Measurements from ENCODE around the gene NR6A1. TPM values are rescaled to one million over a fixed set of nuclear protein-coding genes. Genes with fewer than 3 reads are reported as not detected.

NR6A1 gene
- total and polyA plus RNA-seq, 2 of the 13 experiments (the other 11 are each of a cell fraction or from before 2014, with no cell fraction given) = 28.1 to 31.5 TPM

- no peak for TF ChIP-seq ZFP91 (CRISPR knock-in tag; IDR thresholded peaks at IDR 0.05; ENCODE audit: borderline replicate concordance)
- no peak for TF ChIP-seq ZSCAN20 (CRISPR knock-in tag; IDR thresholded peaks at IDR 0.05; ENCODE audit: borderline replicate concordance)
- no peak for TF ChIP-seq ZNF512B (CRISPR knock-in tag; IDR thresholded peaks at IDR 0.05; ENCODE audit: borderline replicate concordance)
- TF ChIP-seq TOE1 (CRISPR knock-in tag; IDR thresholded peaks at IDR 0.05) = no peak
- TF ChIP-seq ZFX (CRISPR knock-in tag; IDR thresholded peaks at IDR 0.05; ENCODE audit: low read depth) = 0 out of 2 replicates have a peak, but pooled peaks have one; percentile 16
- no peak for TF ChIP-seq ZNF614 (CRISPR knock-in tag; IDR thresholded peaks at IDR 0.05; ENCODE audit: borderline replicate concordance)
- no peak for TF ChIP-seq GABPA (IDR thresholded peaks at IDR 0.05; ENCODE audit: low read depth, low read length)
- peak; percentile 71 for TF ChIP-seq GABPA (CRISPR knock-in tag; IDR thresholded peaks at IDR 0.05; ENCODE audit: low read depth)
- no peak for TF ChIP-seq ARID5B (CRISPR knock-in tag; IDR thresholded peaks at IDR 0.05)
- no peak for TF ChIP-seq MAX (IDR thresholded peaks at IDR 0.05)
- no peak for TF ChIP-seq ZNF652 (CRISPR knock-in tag; IDR thresholded peaks at IDR 0.05; ENCODE audit: borderline replicate concordance, low read depth)
- no peak for TF ChIP-seq MAFF (IDR thresholded peaks at IDR 0.05; ENCODE audit: low read depth, low read length)
- TF ChIP-seq U2AF1 (optimal IDR thresholded peaks at IDR 0.05; ENCODE audit: low read depth, low read length) = no peak
- no peak for TF ChIP-seq CERS6 (CRISPR knock-in tag; IDR thresholded peaks at IDR 0.05)
- TF ChIP-seq ZNF549 (CRISPR knock-in tag; IDR thresholded peaks at IDR 0.05) = no peak
- no peak for TF ChIP-seq ZFP90 (CRISPR knock-in tag; IDR thresholded peaks at IDR 0.05; ENCODE audit: borderline replicate concordance)
- no peak for TF ChIP-seq SNAPC5 (CRISPR knock-in tag; IDR thresholded peaks at IDR 0.05; ENCODE audit: borderline replicate concordance)
- no peak for TF ChIP-seq KAT7 (CRISPR knock-in tag; IDR thresholded peaks at IDR 0.05; ENCODE audit: borderline replicate concordance)
Observed at GRCh38 chr9:124469011-124469832, 301.9 kb downstream of the NR6A1 start (continued).
